ENCODE measurements around the gene CHRM4. TPM values are rescaled to one million over a fixed set of nuclear protein-coding genes. Genes with fewer than 3 reads are reported as not detected.
A peak's percentile ranks its signal among the peaks of the same experiment; 100 is the strongest.

Gene CHRM4
- total RNA-seq, 3 donors from 2014 or later (not counting 1 experiment from before 2014, with no cell fraction given) = 2.2 to 6.5 (median 3.7) TPM

- Histone ChIP-seq H3K4me1 (ENCODE audit: control insufficient read depth, insufficient read depth, low read length) (peaks cover 80% of the 10 kb centered on the region), H3K36me3 (ENCODE audit: control insufficient read depth, insufficient read depth, low read length) (peaks cover 45% of the 10 kb centered on the region), H3K27me3 (ENCODE audit: control insufficient read depth, insufficient read depth, low read length) (no peaks in the 10 kb centered on the region), H3K9me3 (ENCODE audit: control insufficient read depth, insufficient read depth, low read length) (no peaks in the 10 kb centered on the region), H3K27ac (ENCODE audit: low read length) (no peak overlapping the region), H3K4me3 (ENCODE audit: low read length) (no peak overlapping the region)
- H3K36me3 Mint-ChIP-seq = no peaks in the 10 kb centered on the region
- H3K27ac Mint-ChIP-seq = peak overlapping the region; percentile 86 to 94
- H3K4me3 Mint-ChIP-seq = peak overlapping the region; percentile 42
- 93% methylated on average over 3 of the region's 3 CpGs for WGBS (ENCODE audit: insufficient coverage)
- DNase-seq = no peak
- intact Hi-C loops (cut with micrococcal nuclease) = no loop called here
- no peak for TF ChIP-seq CTCF (IDR thresholded peaks at IDR 0.05)
- H3K4me1 Mint-ChIP-seq = peaks cover 45 to 79% of the 10 kb centered on the region in 2 donors
- no peaks in the 10 kb centered on the region for H3K9me3 Mint-ChIP-seq
- ATAC-seq = no peak
- no peaks in the 10 kb centered on the region for H3K27me3 Mint-ChIP-seq (ENCODE audit: low read depth in 2 of 2)
Measured at GRCh38 chr11:46364791-46365190, 26.8 kb downstream of the CHRM4 start.

GRCh38 chr11:46364056-46364455, 27.5 kb downstream of the CHRM4 start:
- H3K4me3 Mint-ChIP-seq = peak overlapping the region; percentile 42
- DNase-seq = no peak

GRCh38 chr11:46363455-46364005, 28.0 kb downstream of the CHRM4 start:
- Mint-ChIP-seq H3K4me1 (peaks cover 44 to 72% of the 10 kb centered on the region in 2 donors), H3K4me3 (peak overlapping the region; percentile 86), H3K9me3 (no peaks in the 10 kb centered on the region), H3K27me3 (ENCODE audit: low read depth in 2 of 2) (no peaks in the 10 kb centered on the region), H3K36me3 (no peaks in the 10 kb centered on the region), H3K27ac (peak overlapping the region; percentile 86 to 94)
- no peak overlapping the region for H3K4me3 ChIP-seq (ENCODE audit: low read length)
- H3K4me1 ChIP-seq (ENCODE audit: control insufficient read depth, insufficient read depth, low read length) = peaks cover 80% of the 10 kb centered on the region
- no peaks in the 10 kb centered on the region for H3K9me3 ChIP-seq (ENCODE audit: control insufficient read depth, insufficient read depth, low read length)
- H3K27me3 ChIP-seq (ENCODE audit: control insufficient read depth, insufficient read depth, low read length) = no peaks in the 10 kb centered on the region
- intact Hi-C loops (cut with micrococcal nuclease) = no loop called here
- peaks cover 36% of the 10 kb centered on the region for H3K36me3 ChIP-seq (ENCODE audit: control insufficient read depth, insufficient read depth, low read length)
- no peak for TF ChIP-seq CTCF (IDR thresholded peaks at IDR 0.05)
- DNase-seq = no peak
- peak in 1 of 3 donors; percentile 7 for ATAC-seq
- WGBS (ENCODE audit: insufficient coverage) = 75% methylated on average over 21 of the region's 21 CpGs
- peak overlapping the region; percentile 47 for H3K27ac ChIP-seq (ENCODE audit: low read length)

More at GRCh38 chr11:46364056-46364455, 27.5 kb downstream of the CHRM4 start:
- no peaks in the 10 kb centered on the region for H3K9me3 ChIP-seq (ENCODE audit: control insufficient read depth, insufficient read depth, low read length)
- no peaks in the 10 kb centered on the region for H3K27me3 ChIP-seq (ENCODE audit: control insufficient read depth, insufficient read depth, low read length)
- Mint-ChIP-seq H3K36me3 (no peaks in the 10 kb centered on the region), H3K27ac (peak overlapping the region; percentile 86 to 94), H3K27me3 (ENCODE audit: low read depth in 2 of 2) (no peaks in the 10 kb centered on the region), H3K4me1 (peaks cover 45 to 74% of the 10 kb centered on the region in 2 donors), H3K9me3 (no peaks in the 10 kb centered on the region)
- 91% methylated on average over 9 of the region's 9 CpGs for WGBS (ENCODE audit: insufficient coverage)
- no peak overlapping the region for H3K27ac ChIP-seq (ENCODE audit: low read length)
- H3K36me3 ChIP-seq (ENCODE audit: control insufficient read depth, insufficient read depth, low read length) = peaks cover 39% of the 10 kb centered on the region
- intact Hi-C loops (cut with micrococcal nuclease) = no loop called here
- H3K4me3 ChIP-seq (ENCODE audit: low read length) = no peak overlapping the region
- no peak for TF ChIP-seq CTCF (IDR thresholded peaks at IDR 0.05)
- peaks cover 80% of the 10 kb centered on the region for H3K4me1 ChIP-seq (ENCODE audit: control insufficient read depth, insufficient read depth, low read length)
- no peak for ATAC-seq

GRCh38 chr11:46363031-46363407, 28.6 kb downstream of the CHRM4 start:
- no peak for TF ChIP-seq CTCF (IDR thresholded peaks at IDR 0.05)
- ATAC-seq (peak; percentile 28 to 39 (median 33)), DNase-seq (no peak)
- intact Hi-C loops (cut with micrococcal nuclease) = no loop called here
- Mint-ChIP-seq H3K4me1 (peaks cover 40 to 67% of the 10 kb centered on the region in 2 donors), H3K27ac (peak overlapping the region; percentile 86 to 94), H3K9me3 (no peaks in the 10 kb centered on the region), H3K27me3 (ENCODE audit: low read depth in 2 of 2) (no peaks in the 10 kb centered on the region), H3K36me3 (no peaks in the 10 kb centered on the region), H3K4me3 (peak overlapping the region; percentile 86)
- Histone ChIP-seq H3K4me1 (ENCODE audit: control insufficient read depth, insufficient read depth, low read length) (peaks cover 78% of the 10 kb centered on the region), H3K27ac (ENCODE audit: low read length) (peak overlapping the region; percentile 47), H3K9me3 (ENCODE audit: control insufficient read depth, insufficient read depth, low read length) (no peaks in the 10 kb centered on the region), H3K4me3 (ENCODE audit: low read length) (no peak overlapping the region), H3K27me3 (ENCODE audit: control insufficient read depth, insufficient read depth, low read length) (no peaks in the 10 kb centered on the region), H3K36me3 (ENCODE audit: control insufficient read depth, insufficient read depth, low read length) (peaks cover 31% of the 10 kb centered on the region)
- WGBS (ENCODE audit: insufficient coverage) = 37% methylated on average over 9 of the region's 9 CpGs
